ENCODE data around the gene UBR3.

Gene UBR3

DNA sequence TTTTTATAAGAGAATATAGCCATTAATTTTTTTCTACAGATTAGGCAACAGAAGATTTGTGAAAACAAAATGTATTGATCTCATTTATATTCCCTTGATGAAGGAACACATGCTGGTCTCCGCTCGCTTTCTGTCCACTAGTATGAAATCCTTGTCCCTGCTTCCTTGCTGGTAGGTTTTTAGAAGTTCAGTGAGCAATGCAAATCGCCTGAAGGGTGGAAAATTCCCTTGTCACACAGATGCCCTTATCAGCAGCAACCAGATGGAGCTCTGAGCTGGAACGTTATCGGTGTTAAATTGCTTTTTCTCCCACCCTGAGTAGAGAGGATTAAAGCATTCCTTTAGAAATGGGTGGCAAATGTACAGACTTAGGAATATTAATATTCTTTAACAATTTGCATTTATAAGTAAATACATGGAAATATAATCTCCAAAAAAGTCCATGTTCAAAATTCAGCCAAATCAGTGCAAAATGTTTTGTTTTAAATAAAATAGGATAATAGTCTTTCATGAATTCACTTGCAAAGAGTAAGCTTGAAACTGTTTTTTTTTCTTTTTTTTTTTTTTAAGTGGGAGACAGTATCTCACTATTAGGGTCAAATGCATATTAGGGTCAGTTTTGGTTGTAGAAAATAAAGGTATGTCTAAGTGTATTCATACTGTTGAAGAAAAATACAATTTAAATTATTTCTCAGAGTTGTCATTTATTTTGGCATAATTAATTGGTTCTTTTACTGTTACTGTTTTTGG, 186.7 kb downstream of the UBR3 start:
- Mint-ChIP-seq H3K36me3 (peaks cover 35% of the 10 kb centered on the region), H3K27me3 (no peaks in the 10 kb centered on the region), H3K9me3 (no peaks in the 10 kb centered on the region), H3K27ac (no peak overlapping the region), H3K4me1 (no peaks in the 10 kb centered on the region), H3K4me3 (no peak overlapping the region)
- no peak for ATAC-seq

DNA sequence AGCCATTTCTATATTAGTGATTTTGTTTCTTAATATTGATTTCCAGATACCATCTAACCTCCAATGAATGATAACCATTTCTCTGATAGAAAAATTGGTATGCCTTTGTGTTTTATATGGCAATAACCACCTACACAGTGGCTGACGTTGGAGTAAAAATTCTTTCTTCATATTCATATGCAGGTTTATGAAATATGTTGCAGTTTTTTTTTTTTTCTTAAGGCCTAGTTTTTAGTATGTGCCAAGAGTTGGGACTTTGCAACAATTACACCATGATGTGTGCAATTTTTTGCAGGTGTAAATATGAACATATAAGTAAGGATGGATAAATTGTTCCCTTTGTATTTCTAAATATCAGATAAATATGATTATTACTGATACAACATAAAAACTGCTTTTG, 187.5 kb downstream of the UBR3 start:
- Mint-ChIP-seq H3K4me3 (no peak overlapping the region), H3K36me3 (peaks cover 28% of the 10 kb centered on the region), H3K4me1 (no peaks in the 10 kb centered on the region), H3K27ac (no peak overlapping the region), H3K27me3 (no peaks in the 10 kb centered on the region), H3K9me3 (no peaks in the 10 kb centered on the region)
- no peak for ATAC-seq

DNA sequence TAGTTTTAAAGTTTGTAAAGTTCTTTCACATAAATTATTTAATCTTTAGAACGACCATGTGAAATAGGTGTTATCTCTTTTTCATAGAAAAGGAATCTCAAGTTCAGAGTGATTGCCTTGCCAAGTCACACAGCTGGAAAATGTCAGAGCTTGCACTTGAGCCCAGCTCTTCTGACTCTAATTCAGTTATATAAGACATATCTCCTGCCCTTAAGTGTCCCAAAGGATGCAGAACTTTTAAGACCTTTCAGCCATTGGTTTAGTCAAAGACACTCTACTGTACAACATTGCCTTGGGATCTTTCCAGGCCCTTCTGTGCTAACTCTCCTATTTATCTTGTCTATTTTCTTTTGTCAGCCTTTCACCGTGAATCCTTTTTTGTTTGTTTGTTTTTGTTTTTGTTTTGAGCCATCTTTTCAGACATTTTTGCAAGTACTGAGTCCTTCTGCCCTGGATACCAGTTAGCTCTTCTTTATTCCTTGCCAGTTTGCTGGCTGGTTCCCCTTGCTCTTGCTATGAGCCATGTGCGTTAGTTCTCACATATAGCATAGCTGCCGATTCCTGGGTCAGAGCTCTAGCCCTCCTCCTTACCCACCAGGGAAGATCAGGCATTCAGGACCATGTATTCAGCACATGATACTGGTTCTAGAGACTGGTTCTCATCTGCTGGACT, 190.7 kb downstream of the UBR3 start:
- H3K27ac Mint-ChIP-seq: no peak overlapping the region
- H3K27me3 Mint-ChIP-seq: no peaks in the 10 kb centered on the region
- ATAC-seq: no peak
- no peak overlapping the region for H3K4me3 Mint-ChIP-seq
- no peaks in the 10 kb centered on the region for H3K9me3 Mint-ChIP-seq
- H3K4me1 Mint-ChIP-seq: no peaks in the 10 kb centered on the region
- H3K36me3 Mint-ChIP-seq: peaks cover 27% of the 10 kb centered on the region

DNA sequence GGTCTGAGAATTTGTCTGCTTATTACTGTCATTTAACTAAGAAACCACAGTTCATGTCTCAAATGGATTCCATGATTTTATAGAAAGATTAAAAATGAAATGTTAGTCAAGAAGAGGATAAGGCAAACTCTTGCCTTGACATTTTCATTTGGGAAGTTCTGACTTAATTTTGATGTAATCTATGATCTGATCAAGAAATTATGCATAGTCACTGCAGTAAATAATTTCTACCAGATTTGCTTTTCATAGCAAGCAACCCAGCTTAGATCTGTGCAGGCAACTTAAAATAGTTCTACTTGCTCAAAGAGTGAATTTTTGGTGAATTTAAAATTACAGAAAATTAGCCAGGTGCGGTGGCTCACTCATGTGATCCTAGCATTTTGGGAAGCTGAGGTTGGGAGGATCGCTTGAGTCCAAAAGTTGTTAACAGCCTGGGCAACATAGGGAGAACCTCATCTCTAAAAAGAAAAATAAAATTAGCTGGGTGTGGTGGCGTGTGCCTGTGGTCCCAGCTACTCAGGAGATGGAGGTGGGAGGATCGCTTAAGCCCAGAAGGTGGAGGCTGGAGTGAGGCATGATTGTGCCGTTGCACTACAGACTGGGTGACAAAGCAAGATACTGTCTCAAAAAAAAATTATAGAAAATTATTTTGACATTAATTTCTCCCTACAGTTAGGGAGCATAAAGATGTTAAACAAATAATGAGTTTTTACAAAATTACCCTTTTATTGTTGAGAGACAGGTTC, 192.0 kb downstream of the UBR3 start:
- Mint-ChIP-seq H3K4me1 (no peaks in the 10 kb centered on the region), H3K27me3 (no peaks in the 10 kb centered on the region), H3K27ac (no peak overlapping the region), H3K9me3 (no peaks in the 10 kb centered on the region), H3K36me3 (peaks cover 29% of the 10 kb centered on the region), H3K4me3 (no peak overlapping the region)
- ATAC-seq: no peak

DNA sequence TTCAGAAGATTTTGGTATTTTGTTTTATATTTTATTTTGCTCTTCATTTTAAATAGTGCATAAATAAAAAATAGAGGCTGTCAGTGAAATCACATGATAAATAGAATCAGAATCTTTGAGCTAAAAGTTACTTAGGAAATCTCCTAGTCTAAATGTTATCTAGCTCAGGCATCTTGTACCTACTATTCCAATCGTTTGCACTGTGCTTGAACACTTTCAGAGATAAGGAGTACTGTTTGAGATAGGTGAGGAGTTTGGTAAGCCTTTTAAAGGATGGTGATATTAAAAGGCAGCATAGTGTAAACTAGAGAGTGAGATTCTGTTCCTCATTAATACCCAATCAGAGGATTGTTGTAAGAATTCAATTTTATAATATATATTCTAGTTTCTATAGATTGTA, 193.5 kb downstream of the UBR3 start:
- Mint-ChIP-seq H3K4me1 (no peaks in the 10 kb centered on the region), H3K36me3 (peaks cover 29% of the 10 kb centered on the region), H3K27ac (no peak overlapping the region), H3K9me3 (no peaks in the 10 kb centered on the region), H3K4me3 (no peak overlapping the region), H3K27me3 (no peaks in the 10 kb centered on the region)
- no peak for ATAC-seq

DNA sequence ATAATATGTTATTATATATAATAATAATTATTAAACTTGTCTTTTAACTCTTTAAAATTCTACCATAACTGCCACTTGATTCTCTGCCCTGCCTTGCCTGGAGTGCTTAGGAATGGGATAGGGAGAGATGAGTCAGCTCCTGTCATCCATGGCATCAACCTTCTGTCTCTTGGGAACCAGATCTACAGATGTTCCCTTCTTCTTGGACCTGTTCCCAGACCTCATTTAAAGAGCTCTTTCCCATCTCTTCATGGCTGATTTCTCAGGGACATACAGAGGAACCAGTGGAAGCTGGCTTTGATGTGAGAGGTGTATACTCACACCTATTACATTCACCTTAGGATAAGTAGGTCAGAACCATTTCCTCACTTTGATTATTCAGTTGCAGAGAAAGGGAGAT, 195.4 kb downstream of the UBR3 start:
- H3K4me3 Mint-ChIP-seq: no peak overlapping the region
- no peaks in the 10 kb centered on the region for H3K4me1 Mint-ChIP-seq
- ATAC-seq: no peak
- H3K9me3 Mint-ChIP-seq: no peaks in the 10 kb centered on the region
- no peak overlapping the region for H3K27ac Mint-ChIP-seq
- peaks cover 24% of the 10 kb centered on the region for H3K36me3 Mint-ChIP-seq
- H3K27me3 Mint-ChIP-seq: no peaks in the 10 kb centered on the region

DNA sequence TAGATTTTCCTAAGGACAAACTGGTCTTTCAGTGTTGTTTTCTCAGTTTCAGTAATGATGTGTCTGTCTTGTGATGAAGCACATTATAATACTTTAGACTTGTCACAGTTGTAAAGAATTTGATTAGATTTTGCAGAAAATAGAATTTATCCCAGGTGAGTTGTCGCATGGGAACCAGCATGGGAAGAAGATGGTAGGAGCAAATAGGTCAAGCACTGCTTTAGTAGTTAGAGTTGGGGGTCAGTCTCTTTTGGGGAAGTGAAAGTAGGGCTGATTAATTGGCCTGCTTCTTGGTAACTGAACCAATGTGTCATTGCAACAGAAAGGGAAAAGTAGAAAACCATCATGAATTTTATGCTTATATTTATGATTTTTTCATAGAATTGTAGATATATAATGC, 197.5 kb downstream of the UBR3 start:
- peaks cover 29% of the 10 kb centered on the region for H3K36me3 Mint-ChIP-seq
- ATAC-seq: no peak

DNA sequence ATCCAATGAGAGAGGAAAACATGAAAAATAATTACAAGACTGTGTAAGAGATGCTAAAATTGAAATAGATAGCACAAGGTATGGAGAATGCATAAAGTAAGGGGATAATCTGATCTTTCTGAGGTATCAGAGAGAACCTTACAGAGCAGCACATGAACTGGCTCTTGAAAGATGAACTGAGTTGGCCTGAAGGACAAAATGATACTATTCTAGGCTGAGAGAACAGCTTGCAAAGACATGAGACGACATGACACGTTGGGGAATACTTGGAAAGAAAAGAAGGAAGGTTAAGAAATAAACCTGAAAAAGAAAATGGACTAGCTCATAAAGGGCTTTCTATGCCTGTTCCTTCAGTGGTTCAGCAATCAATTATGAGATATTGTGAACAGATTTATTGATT, 198.0 kb downstream of the UBR3 start:
- peaks cover 34% of the 10 kb centered on the region for H3K36me3 Mint-ChIP-seq
- no peaks in the 10 kb centered on the region for H3K9me3 Mint-ChIP-seq
- H3K27me3 Mint-ChIP-seq: no peaks in the 10 kb centered on the region

More for the DNA sequence above, 197.5 kb downstream of the UBR3 start:
- Mint-ChIP-seq H3K27me3 (no peaks in the 10 kb centered on the region), H3K9me3 (no peaks in the 10 kb centered on the region), H3K27ac (no peak overlapping the region), H3K4me3 (no peak overlapping the region), H3K4me1 (no peaks in the 10 kb centered on the region)

DNA sequence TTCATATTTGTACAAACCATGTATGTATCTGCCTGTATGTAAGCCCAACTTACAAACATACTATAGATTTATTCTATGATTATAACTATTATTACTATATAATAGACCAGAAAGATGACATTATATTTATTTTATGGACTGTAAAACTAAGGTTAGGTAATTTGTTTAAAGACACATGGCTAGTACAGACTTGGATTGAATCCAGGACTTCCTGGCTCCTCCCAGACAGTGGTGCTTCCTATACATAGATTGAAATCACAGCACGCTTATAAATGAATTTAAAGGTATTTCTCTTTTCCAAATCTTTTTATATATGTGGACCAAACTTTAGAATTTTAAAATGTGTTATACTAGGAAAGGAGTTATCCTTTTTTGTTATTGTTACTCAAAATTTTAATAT, 199.1 kb downstream of the UBR3 start:
- H3K4me1 Mint-ChIP-seq: no peaks in the 10 kb centered on the region
- no peaks in the 10 kb centered on the region for H3K27me3 Mint-ChIP-seq
- no peaks in the 10 kb centered on the region for H3K9me3 Mint-ChIP-seq
- no peak overlapping the region for H3K4me3 Mint-ChIP-seq
- H3K36me3 Mint-ChIP-seq: peaks cover 41% of the 10 kb centered on the region
- H3K27ac Mint-ChIP-seq: no peak overlapping the region
- ATAC-seq: no peak

More for the DNA sequence above, 198.0 kb downstream of the UBR3 start:
- ATAC-seq: no peak
- Mint-ChIP-seq H3K4me3 (no peak overlapping the region), H3K27ac (no peak overlapping the region), H3K4me1 (no peaks in the 10 kb centered on the region)

DNA sequence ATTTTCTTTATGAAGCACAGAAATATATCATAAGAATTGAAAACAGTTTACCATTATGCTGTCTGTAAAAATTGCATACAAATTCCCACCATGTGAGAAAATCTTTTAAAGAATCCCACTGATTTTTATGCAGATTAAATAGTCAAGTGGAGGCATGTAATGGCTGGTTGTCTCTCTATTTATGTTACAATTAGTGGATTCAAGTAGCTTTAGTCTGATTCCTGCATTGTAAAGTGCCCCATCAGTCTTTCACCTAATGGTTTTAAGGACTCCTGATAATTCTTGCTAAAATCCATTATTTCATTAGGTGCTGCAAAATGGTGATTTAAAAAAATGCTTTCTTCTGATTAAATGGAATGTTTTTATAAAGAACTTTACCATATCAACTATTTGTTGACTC, 202.3 kb downstream of the UBR3 start:
- no peak for ATAC-seq
- H3K27ac Mint-ChIP-seq: no peak overlapping the region
- no peaks in the 10 kb centered on the region for H3K4me1 Mint-ChIP-seq
- peaks cover 42% of the 10 kb centered on the region for H3K36me3 Mint-ChIP-seq
- H3K27me3 Mint-ChIP-seq: no peaks in the 10 kb centered on the region
- H3K4me3 Mint-ChIP-seq: no peak overlapping the region
- no peaks in the 10 kb centered on the region for H3K9me3 Mint-ChIP-seq

DNA sequence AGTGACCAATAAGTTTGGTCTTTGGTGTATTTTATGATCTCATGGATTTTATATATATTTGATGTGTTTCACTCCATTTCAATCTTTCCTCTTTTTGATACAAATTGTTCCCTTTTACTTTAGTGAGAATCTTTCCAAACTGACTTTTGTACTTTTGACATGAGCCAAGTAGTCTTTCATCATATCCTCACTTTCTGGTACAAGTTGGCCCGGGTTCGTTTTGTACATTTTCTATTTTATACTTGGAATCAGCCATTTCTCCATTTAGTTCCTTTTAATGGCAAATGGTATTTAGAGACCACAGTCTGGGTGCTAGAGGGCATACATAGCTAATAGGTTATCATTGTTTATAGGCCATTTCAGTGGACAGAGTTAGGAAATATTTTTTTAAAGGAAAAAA, 202.8 kb downstream of the UBR3 start:
- Mint-ChIP-seq H3K27me3 (no peaks in the 10 kb centered on the region), H3K4me3 (no peak overlapping the region), H3K4me1 (no peaks in the 10 kb centered on the region), H3K27ac (no peak overlapping the region), H3K9me3 (no peaks in the 10 kb centered on the region), H3K36me3 (peaks cover 42% of the 10 kb centered on the region)
- no peak for ATAC-seq

DNA sequence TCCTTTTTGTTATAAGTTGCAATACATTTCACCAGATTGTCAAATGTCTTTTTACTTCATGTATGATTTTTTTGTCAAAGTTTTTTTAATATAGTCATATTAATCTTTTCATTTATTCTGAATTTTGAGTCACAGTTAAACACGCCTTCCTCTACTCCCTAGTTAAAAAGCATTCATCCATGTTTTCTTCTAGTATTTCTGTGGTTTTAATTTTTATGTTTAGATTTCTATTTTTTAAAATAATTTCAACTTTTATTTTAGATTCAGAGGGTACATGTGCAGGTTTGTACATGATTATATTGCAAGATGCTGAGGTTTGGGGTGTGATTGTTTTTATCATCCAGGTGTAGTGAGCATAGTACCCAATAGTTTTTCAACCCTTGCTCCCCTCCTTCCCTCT, 204.0 kb downstream of the UBR3 start:
- H3K9me3 Mint-ChIP-seq: peaks cover 3% of the 10 kb centered on the region
- H3K4me3 Mint-ChIP-seq: no peak overlapping the region
- no peak for ATAC-seq
- no peaks in the 10 kb centered on the region for H3K27me3 Mint-ChIP-seq
- no peak overlapping the region for H3K27ac Mint-ChIP-seq
- peaks cover 52% of the 10 kb centered on the region for H3K36me3 Mint-ChIP-seq
- H3K4me1 Mint-ChIP-seq: no peaks in the 10 kb centered on the region

DNA sequence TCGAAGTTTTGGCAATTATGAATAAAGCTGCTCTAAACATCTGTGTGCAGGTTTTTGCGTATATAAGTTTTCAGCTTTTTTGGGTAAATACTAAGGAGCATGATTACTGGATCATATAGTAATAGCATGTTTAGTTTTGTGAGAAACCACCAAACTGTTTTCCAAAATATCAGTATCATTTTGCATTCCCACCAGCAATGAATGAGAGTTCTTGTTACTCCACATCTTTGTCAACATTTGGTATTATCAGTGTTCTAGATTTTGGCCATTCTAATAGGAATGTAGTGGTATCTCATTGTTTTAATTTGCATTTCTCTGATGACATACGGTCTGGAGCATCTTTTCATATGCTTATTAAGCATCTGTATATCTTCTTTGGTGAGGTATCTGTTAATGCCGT, 207.3 kb downstream of the UBR3 start:
- peaks cover 53% of the 10 kb centered on the region for H3K36me3 Mint-ChIP-seq
- no peak overlapping the region for H3K27ac Mint-ChIP-seq
- H3K4me1 Mint-ChIP-seq: no peaks in the 10 kb centered on the region
- H3K27me3 Mint-ChIP-seq: no peaks in the 10 kb centered on the region
- no peak for ATAC-seq
- H3K9me3 Mint-ChIP-seq: peaks cover 3% of the 10 kb centered on the region
- no peak overlapping the region for H3K4me3 Mint-ChIP-seq

DNA sequence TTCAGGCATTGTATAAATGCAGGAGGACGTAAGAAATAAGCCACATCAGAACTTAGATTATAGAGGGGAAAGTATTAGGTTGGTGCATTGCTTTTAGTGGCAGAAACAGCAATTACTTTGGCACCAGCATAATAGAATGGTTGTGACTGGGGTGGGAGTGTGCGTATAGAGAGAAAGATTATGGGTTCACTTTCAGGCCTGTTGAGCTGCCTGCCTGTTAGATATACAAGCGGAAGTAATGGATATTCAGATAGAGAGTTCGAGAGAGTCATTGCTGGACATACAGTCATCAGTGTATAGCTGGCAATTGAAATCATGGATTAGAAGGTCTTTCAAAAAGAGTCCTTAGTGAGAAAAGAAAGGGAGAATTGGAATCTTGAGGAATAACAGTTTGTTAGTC, 211.5 kb downstream of the UBR3 start:
- ATAC-seq: no peak
- peaks cover 3% of the 10 kb centered on the region for H3K9me3 Mint-ChIP-seq
- H3K4me3 Mint-ChIP-seq: no peak overlapping the region
- H3K27me3 Mint-ChIP-seq: no peaks in the 10 kb centered on the region
- no peak overlapping the region for H3K27ac Mint-ChIP-seq
- no peaks in the 10 kb centered on the region for H3K4me1 Mint-ChIP-seq
- H3K36me3 Mint-ChIP-seq: peaks cover 45% of the 10 kb centered on the region

DNA sequence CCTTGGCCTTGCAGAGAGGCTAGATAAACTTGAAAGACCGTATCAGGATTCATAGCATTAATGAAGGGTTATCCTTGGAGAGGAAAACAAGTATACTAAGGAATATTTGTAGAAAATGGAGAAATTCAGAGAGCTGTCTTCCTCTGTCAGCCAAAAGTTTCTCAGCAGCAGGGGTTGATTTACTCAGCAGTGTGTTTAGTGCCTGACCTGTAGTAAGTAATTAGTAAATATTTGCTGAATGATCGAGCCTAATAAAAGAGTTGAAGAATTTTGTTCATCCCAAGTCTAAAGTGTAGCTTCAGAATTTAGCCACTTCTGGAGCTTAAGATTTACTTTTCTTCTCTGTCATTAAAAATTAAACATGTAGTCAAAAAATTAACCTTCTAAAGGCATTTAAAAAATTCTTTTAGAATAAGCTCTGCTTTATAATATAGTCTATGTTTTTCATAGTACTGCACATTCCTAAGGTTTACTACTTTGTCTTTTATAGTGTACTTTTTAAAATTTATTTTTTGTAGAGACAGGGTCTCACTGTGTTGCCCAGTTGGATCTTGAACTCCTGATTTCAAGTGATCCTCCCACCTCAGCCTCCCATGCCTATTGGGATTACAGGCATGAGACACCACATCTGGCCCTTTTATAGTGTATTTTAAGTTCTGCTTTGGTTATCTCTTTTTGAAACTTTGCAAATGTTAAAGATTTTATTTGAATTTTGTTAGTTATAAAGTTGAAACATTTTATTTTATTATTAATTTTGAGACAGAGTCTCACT, 212.3 kb downstream of the UBR3 start:
- ATAC-seq: no peak
- Mint-ChIP-seq H3K27ac (no peak overlapping the region), H3K4me3 (no peak overlapping the region), H3K4me1 (no peaks in the 10 kb centered on the region), H3K27me3 (no peaks in the 10 kb centered on the region), H3K9me3 (peaks cover 3% of the 10 kb centered on the region), H3K36me3 (peaks cover 46% of the 10 kb centered on the region)
